Keratinocyte (primary cell): ENCODE results near the gene CHCHD6. TPM values are rescaled to one million over a fixed set of nuclear protein-coding genes. Genes with fewer than 3 reads are reported as not detected.

Experiments used
- DNase-seq: peaks from one replicate; pipeline ENCODE4 v3.0.0-alpha.2; 2011; ENCODE audit warnings: low read depth, missing footprints, low spot score
- FAIRE-seq: peaks from 2 replicates; lab custom pipeline; 2011; peaks lifted over from hg19 to GRCh38; lab: Jason Lieb, UNC
- H2AFZ ChIP-seq: 2 replicates; pipeline ENCODE4 v1.6.0; 2012; ENCODE audit warnings: low read length, control low read depth, inconsistent platforms; ENCODE audit not compliant: control insufficient read depth
- H3K27ac ChIP-seq: 2 replicates; pipeline ENCODE4 v1.5.1; 2011; ENCODE audit warnings: low read length; ENCODE audit not compliant: control insufficient read depth, insufficient read depth
- H3K27me3 ChIP-seq: 3 replicates; pipeline ENCODE4 v1.6.0; 2011; ENCODE audit warnings: low read length; ENCODE audit not compliant: control insufficient read depth, insufficient read depth; ENCODE audit errors: extremely low read depth
- H3K36me3 ChIP-seq, 2 experiments: 2 replicates in 1 of 2; 3 replicates in 1 of 2; pipeline ENCODE4 v1.5.1; 2011; ENCODE audit warnings: low read length in 2 of 2, mild to moderate bottlenecking in 1 of 2; ENCODE audit not compliant: control insufficient read depth in 2 of 2, insufficient read depth in 2 of 2; ENCODE audit errors: extremely low read depth in 1 of 2
- H3K4me1 ChIP-seq: 3 replicates; pipeline ENCODE4 v1.5.1; 2011; ENCODE audit warnings: low read length; ENCODE audit not compliant: control insufficient read depth, insufficient read depth; ENCODE audit errors: extremely low read depth
- H3K4me2 ChIP-seq: 3 replicates; pipeline ENCODE4 v1.6.0; 2011; ENCODE audit warnings: low read depth, low read length; ENCODE audit not compliant: control insufficient read depth, insufficient read depth; ENCODE audit errors: extremely low read depth
- H3K4me3 ChIP-seq, 3 experiments: fragments of 200-600 bp in 1 of 3; sonication (generic) in 1 of 3; 2 replicates in 2 of 3; 3 replicates in 1 of 3; pipeline ENCODE4 v1.5.1; 2011 to 2016; ENCODE audit warnings: low read length in 3 of 3, mild to moderate bottlenecking in 3 of 3, control low read depth in 2 of 3, inconsistent platforms in 1 of 3, low read depth in 1 of 3, mixed read lengths in 1 of 3, mixed run types in 1 of 3, moderate library complexity in 1 of 3; ENCODE audit not compliant: control insufficient read depth in 2 of 3, insufficient read depth in 2 of 3; ENCODE audit errors: extremely low read depth in 1 of 3
- H3K79me2 ChIP-seq: 2 replicates; pipeline ENCODE4 v1.6.0; 2012; ENCODE audit warnings: low read length; ENCODE audit not compliant: control insufficient read depth, insufficient read depth
- H3K9ac ChIP-seq: 3 replicates; pipeline ENCODE4 v1.6.0; 2011; ENCODE audit warnings: low read length; ENCODE audit not compliant: control insufficient read depth, insufficient read depth; ENCODE audit errors: extremely low read depth
- H3K9me1 ChIP-seq: 3 replicates; pipeline ENCODE4 v1.6.0; 2011; ENCODE audit warnings: low read length; ENCODE audit not compliant: control insufficient read depth, insufficient read depth; ENCODE audit errors: extremely low read depth
- H3K9me3 ChIP-seq: 2 replicates; pipeline ENCODE4 v1.5.1; 2012; ENCODE audit warnings: low read depth, low read length; ENCODE audit not compliant: control insufficient read depth
- H4K20me1 ChIP-seq: 3 replicates; pipeline ENCODE4 v1.6.0; 2011; ENCODE audit warnings: low read length; ENCODE audit not compliant: control insufficient read depth, insufficient read depth; ENCODE audit errors: extremely low read depth
- CTCF ChIP-seq, 3 experiments: IDR thresholded peaks in 1 of 3; conservative IDR thresholded peaks in 1 of 3; optimal IDR thresholded peaks in 1 of 3; 2 replicates in 2 of 3; 3 replicates in 1 of 3; pipeline versions ENCODE3 to v1.5.1; 2011; ENCODE audit warnings: low read length in 3 of 3, mild to moderate bottlenecking in 3 of 3, moderate library complexity in 2 of 3, control low read depth in 1 of 3, inconsistent platforms in 1 of 3; ENCODE audit not compliant: insufficient read depth in 2 of 3; ENCODE audit errors: extremely low read depth in 1 of 3
- EZH2 ChIP-seq: IDR thresholded peaks from one replicate; pipeline ENCODE4 v1.6.1; 2012; ENCODE audit warnings: inconsistent platforms, mild to moderate bottlenecking, low read length, moderate library complexity
- dilution Hi-C: fragments of 300-500 bp; cut with MboI; formaldehyde crosslinking; loops from one replicate; pipeline ENCODE4 v1.7.0; 2020; ENCODE audit warnings: low sequenced_read_pairs; ENCODE audit not compliant: extremely low pct_ligation_motif_present
- polyA plus RNA-seq, 5 experiments: library from polyadenylated mRNA; depleted of rRNA in 3 of 5; stranded (reverse) in 3 of 5; stranded (forward) in 1 of 5; unstranded in 1 of 5; fragments of >200 nt; gene quantifications; 1 replicate in 1 of 5; 2 replicates in 3 of 5; 3 replicates in 1 of 5; pipeline versions ENCODE4 v1.2.1 to v1.2.3, GENCODE V29; 2011 to 2012; ENCODE audit warnings: missing spikeins in 2 of 5, low read depth in 1 of 5, low replicate concordance in 1 of 5

Gene CHCHD6
- polyA plus RNA-seq, 1 donor (not counting 4 experiments of a cell fraction or from before 2014, with no cell fraction given): 21.7 TPM

GRCh38 chr3:126827121-126827520 lies 123.1 kb downstream of the CHCHD6 start:
- H3K4me1 ChIP-seq: no peaks in the 10 kb centered on the region
- dilution Hi-C loops: no loop called here
- no peaks in the 10 kb centered on the region for H4K20me1 ChIP-seq
- no peaks in the 10 kb centered on the region for H3K36me3 ChIP-seq
- H2AFZ ChIP-seq: no peak overlapping the region
- H3K9ac ChIP-seq: no peak overlapping the region
- H3K9me1 ChIP-seq: no peaks in the 10 kb centered on the region
- no peak overlapping the region for H3K27ac ChIP-seq
- peak; percentile 61 for FAIRE-seq
- TF ChIP-seq EZH2 (no peak), CTCF (optimal IDR thresholded peaks at IDR 0.05 in 1 of 3, IDR thresholded peaks at IDR 0.05 in 1 of 3, conservative IDR thresholded peaks at IDR 0.05 in 1 of 3; ENCODE audit: extremely low read depth in 1 of 3, insufficient read depth in 2 of 3, low read length in 3 of 3) (no peak)
- no peaks in the 10 kb centered on the region for H3K9me3 ChIP-seq
- no peaks in the 10 kb centered on the region for H3K79me2 ChIP-seq
- H3K27me3 ChIP-seq: no peaks in the 10 kb centered on the region
- no peak for DNase-seq
- no peak overlapping the region for H3K4me2 ChIP-seq
- no peak overlapping the region for H3K4me3 ChIP-seq

- DNase-seq: no peak
- TF ChIP-seq CTCF (optimal IDR thresholded peaks at IDR 0.05 in 1 of 3, IDR thresholded peaks at IDR 0.05 in 1 of 3, conservative IDR thresholded peaks at IDR 0.05 in 1 of 3; ENCODE audit: extremely low read depth in 1 of 3, insufficient read depth in 2 of 3, low read length in 3 of 3): no peak
- TF ChIP-seq EZH2: no peak
- Histone ChIP-seq H3K27me3 (no peaks in the 10 kb centered on the region), H3K9me3 (no peaks in the 10 kb centered on the region), H2AFZ (no peak overlapping the region), H3K4me1 (no peaks in the 10 kb centered on the region), H4K20me1 (no peaks in the 10 kb centered on the region), H3K9ac (no peak overlapping the region), H3K9me1 (no peaks in the 10 kb centered on the region), H3K4me2 (no peak overlapping the region), H3K36me3 (no peaks in the 10 kb centered on the region), H3K79me2 (no peaks in the 10 kb centered on the region), H3K27ac (no peak overlapping the region), H3K4me3 (no peak overlapping the region)
- dilution Hi-C loops: no loop called here
- FAIRE-seq: no peak
These were observed 124.3 kb downstream of the CHCHD6 start for GRCh38 chr3:126828306-126828705.
